HG03378 (cell line): Measurements from ENCODE around the gene KPNA1.
"Not testable (repeated sequence)": the region's sequence is repeated elsewhere in the genome, so short reads cannot be mapped to it uniquely, and the experiment has no call there.

ENCODE experiments used
- ATAC-seq: cut with Tn5 transposase; IDR thresholded peaks from one replicate; pipeline ENCODE4 v1.9.1; 2021; ENCODE audit warnings: mild to moderate bottlenecking, moderate library complexity; ENCODE audit not compliant: unreplicated experiment

Gene KPNA1

DNA sequence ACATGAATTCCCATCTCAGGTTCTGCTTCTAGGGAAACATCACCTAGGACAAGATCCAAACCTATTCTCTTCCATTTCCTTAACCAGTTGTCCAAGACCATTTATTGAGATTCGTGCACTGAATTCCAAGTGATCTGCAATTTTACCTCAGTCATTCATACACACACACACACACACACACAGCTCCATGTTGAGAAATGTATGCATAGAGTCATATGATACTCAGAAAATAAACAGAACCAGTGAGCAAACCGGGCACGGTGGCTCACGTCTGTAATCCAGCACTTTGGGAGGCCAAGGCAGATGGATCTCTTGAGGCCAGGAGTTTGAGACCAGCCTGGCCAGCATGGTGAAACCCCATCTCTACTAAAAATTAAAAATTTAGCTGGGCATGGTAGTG lies 6.1 kb upstream of the KPNA1 start:
- no peak for ATAC-seq

DNA sequence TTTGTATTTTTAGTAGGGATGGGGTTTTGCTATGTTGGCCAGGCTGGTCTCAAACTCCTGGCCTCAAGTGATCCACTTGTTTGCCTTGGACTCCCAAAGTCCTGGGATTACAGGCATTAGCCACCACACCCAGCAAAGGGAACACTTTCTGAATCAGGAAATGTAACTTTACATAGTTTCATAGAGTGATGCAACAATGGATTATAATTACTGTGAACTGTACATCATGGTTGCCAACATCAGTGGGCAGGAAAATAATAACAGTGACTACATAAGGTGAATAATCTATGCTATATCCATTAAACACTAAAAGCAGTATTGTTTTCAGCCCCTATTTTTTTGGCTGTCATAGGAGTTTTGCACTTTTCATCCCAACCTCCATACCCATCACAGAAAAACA lies 5.0 kb upstream of the KPNA1 start:
- no peak for ATAC-seq

DNA sequence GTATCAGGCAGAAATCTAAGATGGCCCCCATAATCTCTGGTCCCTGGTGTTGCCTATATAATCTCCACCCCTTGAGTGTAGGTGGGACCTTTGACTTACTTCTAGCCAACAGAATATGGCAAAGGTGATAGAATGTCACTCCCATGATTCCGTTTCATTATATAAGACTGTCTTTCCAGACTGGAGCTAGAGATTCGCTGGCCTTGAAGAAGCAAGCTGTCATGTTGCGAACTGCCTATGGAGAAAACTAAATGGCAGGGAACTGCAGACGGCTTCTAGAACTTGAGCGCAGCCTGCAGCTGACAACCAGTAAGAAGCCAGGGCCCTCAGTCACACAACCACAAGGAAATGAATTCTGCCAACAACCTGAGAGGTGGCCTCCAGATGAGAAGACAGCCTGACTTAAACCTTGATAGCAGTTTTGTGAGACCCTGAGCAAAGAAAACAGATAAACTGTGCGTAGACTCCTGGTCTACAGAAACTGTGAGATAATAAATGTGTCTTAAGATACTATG lies 2.2 kb upstream of the KPNA1 start:
- no peak for ATAC-seq

DNA sequence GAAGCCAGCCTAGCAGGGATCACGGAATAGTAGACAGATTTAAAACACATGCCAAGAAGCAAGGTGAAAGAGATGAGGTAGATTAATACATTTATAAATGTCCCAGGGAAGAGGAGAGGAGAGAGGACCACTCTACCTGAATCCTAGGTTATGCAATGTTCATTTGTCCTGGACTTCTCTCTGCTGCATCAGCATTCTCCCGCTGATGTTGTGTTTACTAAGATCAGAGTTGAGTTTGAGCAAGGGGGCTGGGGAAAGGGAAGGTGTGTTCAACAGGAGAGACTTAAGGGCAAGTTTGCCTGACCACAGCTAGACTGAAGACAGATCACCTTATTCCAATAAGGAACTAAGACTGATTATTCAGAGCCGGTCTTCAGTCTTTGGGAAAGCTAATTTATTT lies 1.1 kb upstream of the KPNA1 start:
- no peak for ATAC-seq

DNA sequence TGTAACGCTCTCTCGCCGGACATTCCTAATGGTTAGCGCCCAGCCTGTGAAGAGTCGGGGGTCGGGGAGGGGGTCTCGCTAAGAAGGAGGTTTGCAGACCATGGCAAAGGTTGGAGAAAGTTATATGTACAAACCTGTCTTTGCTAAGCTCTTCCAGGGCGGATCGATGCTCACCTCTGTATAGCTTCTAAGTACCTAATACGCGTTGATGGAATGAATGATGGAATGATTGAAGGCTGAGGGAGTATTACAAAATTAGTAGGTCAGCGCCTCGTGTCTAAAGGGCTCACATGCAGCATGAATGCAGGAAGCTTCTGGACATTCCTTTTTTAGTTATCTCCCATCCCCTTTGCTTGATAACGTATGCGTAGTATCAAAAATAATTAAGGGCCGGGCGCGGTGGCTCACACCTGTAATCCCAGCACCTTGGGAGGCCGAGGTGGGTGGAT lies 305 bp upstream of the KPNA1 start:
- ATAC-seq: no peak

DNA sequence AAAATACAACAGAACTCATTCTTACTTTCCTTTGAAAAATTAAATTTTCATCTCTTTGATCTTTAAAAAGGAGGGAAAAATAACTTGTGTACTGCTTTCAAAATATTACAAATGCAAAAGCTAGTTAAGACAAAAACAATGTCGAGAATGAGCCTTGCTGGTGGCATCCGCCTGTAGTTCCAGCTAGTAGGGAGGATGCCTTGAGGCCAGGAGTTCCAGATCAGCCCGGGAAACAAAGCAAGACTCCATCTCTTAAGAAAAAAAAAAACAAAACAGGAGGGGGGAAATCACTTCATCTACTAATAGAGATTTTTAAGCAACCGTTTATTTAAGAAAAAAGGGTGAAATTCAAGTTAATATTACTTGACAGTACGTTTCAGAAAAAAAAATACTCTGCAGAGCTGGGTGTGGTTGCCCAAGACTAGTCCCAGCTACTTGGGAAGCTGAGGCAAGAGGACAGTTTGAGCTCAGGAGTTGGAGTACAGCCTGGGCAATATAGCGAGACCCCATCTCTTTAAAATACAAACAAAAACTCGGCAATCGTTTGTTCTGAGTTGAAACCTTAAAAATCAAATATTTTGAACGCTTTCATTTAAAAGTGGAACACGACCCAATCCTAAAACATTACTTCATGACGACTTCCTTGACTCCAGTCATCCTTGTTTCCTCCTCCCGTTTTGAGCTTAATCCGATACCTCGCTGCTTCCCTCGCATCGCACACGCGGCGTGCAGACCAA lies 1.2 kb downstream of the KPNA1 start:
- no peak for ATAC-seq

DNA sequence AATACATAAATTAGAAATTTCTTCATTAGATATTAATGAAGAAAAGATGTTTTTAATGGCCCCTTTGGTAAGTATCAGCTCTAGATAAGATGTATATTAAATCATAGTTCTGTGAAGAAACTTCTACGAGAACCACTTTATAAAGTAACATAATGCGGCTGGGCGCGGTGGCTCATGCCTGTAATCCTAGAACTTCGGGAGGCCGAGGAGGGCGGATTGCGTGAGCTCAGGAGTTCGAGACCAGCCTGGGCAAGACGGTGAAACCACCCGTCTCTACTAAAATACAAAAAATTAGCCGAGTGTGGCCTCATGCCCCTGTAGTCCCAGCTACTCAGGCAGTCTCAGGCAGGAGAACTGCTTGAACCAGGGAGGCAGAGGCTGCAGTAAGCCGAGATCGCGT lies 2.5 kb downstream of the KPNA1 start:
- no peak for ATAC-seq

DNA sequence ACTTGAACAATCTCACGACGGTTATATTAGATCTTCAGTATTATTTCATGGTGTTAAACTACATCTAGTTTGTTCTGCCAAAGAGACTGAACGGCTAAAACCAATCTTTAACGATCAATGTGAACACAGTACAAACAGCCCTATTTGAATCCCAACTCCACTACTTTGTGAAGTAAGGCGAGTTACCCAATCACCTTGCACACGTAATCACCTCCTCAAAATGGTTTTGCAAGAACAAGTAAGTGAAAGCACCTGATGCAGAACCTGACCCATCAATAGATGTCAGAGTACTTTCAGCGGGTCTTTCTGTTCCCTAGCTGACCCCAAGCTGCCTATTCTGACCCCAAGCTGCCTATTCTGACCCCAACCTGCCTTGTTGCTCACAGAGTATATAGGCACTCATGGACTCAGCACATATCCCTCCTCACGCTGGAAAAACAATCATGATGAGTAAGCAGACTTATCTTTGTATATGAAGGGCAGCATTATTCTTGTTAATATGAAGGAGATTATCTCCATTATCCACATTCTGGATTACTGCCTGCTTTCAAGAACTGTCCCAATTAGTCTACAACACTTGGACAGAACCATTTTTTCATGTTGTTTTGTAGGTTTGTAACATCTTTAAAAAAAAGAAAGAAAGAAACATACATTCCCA lies 3.7 kb downstream of the KPNA1 start:
- no peak for ATAC-seq

DNA sequence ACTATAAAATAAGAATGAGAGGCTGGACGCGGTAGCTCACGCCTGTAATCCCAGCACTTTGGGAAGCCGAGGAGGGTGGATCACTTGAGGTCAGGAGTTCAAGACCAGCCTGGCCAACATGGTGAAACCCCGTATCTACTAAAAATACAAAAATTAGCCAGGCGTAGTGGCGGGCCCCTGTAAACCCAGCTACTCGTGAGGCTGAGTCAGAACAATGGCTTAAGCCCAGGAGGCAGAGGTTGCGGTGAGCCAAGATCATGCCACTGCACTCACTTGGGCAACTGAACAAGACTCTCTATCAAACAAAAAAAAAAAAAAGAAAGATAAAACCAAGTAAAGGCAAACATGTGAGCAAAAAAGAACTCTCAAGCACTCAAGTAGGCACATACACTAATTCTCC lies 5.8 kb downstream of the KPNA1 start:
- peak; percentile 57 for ATAC-seq

DNA sequence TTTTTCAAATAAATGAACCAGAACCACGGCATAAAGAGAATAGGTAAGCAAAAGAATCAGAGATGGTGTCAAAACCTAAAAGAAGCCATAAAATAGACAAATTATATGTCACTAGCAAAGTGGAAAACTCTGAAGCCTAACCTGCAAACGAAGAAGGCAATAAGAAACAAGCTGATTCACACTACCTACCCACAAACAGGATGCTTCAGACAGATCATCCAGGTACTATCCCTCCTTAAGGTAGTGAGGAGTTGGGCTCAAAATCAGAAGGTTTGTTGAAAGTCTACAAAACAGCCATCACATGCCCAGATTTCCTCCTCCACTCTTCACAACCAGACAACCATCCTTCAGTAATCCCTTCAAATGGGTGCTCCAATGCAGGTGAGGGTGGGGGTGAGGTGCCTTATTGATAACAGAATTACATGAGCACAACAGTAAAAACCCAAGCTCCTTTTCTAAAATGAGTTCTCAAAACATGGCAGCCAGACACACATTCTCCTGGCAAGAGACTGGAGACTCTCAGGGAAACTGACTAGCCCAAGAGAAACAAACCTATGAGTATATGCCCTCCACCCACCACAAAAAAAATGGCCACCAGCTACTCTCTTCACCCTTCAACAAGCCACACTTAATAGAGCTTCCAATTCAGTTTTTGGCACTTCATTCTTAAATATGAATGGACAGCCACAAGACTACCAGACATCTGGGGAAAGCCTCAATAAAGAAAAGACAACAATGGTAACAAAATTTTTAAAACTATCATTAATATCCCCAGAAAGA lies 6.4 kb downstream of the KPNA1 start:
- ATAC-seq: no peak

DNA sequence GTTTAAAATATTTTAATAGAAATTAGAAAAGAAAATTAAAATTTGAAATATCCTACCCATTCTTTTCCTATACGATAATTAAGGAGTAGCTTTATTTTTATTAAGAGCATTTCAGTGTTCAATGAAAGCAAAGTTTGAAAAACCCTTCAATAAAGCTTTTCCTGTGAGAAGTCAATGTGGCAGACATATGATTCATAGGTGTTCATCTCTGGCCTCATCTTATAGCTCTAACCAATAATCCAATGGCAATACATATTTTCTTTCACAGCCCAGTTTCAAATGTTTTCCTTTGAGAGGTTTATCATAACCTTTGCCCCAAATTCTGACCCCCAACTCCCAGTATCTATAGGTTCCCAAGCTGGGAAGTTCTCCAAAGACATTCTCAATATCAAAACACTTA lies 8.3 kb downstream of the KPNA1 start:
- ATAC-seq: no peak

DNA sequence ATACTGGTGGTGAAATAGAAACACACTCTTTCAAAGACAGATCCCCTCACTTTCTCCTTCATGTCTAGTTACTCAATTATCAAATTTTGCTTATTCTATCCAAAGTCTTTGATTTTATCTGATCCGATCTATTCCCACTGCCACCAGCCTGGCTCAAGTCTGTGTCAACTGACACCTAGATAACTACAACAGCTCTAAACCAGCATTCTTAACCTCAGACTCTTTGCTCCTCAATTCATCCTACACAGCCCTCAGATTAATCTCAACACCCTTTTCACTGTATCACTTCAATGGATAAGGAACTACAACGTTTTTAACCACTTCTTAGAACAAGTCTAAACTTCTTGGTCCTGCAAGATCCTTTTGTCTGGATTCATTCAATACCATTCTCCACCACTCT lies 9.1 kb downstream of the KPNA1 start:
- no peak for ATAC-seq

DNA sequence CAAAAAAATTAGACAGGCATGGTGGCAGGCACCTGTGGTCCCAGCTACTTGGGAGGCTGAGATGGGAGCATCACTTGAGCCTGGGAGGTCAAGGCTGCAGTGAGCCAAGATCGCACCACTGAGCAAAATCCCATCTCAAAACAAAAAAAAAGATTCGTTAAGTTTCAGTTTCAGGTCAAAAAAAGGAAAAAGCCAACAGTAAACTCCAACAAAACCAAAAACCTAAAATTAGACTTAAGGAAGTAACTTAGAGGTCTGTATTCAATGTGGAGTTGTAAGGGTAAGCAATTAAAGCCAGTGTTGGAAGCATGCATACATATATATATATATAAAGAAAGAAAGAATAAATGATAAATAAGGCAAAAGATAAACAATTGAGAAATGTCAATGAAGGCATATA lies 11.8 kb downstream of the KPNA1 start:
- ATAC-seq: no peak

DNA sequence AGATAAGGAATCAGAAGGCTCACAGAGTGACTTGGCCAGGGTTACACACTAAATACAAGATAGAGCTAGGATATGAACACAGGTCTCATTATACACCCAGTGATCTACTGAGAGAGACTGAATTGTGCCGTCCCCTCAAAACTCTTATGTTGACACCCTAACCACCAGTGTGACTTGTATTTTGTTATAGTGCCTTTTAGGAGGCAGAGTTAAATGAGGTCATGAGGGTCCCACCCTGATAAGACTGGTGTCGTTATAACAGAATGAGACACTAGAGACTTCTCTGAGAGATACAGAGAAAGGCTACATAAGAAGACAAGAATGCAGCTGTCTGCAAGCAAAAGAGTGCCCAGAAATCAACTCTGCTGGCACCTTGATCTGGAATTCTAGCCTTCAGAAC lies 12.6 kb downstream of the KPNA1 start:
- no peak for ATAC-seq

DNA sequence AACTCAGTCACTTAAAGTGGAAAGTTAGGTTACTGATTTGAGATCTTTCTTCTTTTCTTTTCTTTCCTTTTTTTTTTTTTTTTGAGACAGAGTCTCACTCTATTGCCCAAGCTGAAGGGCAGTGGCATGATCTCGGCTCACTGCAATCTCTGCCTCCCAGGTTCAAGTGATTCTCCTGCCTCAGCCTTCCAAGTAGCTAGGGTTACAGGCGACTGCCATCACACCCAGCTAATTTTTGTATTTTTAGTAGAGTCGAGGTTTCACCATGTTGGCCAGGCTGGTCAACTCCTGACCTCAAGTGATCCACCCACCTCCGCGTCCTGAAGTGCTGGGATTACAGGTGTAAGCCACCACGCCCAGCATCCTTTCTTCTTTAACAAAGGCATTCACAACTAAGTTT lies 13.8 kb downstream of the KPNA1 start:
- not testable (repeated sequence) for ATAC-seq

DNA sequence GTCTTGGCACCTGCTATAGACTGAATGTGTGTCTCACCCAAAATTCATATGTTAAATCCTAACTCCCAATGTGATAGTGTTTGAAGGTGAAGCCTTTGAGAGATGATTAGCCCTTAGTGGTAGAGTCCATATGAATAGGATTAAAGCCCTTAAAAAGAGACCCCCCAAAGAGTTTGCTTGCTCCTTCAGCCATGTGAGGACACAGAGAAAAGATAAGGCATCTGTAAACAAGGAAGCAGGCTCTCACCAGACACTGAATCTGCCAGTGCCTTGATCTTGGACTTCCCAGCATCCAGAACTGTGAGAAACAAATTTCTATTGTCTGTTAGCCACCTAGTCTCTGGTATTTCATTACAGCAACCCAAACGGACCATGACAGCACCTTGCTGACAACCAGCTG lies 16.6 kb downstream of the KPNA1 start:
- ATAC-seq: no peak

DNA sequence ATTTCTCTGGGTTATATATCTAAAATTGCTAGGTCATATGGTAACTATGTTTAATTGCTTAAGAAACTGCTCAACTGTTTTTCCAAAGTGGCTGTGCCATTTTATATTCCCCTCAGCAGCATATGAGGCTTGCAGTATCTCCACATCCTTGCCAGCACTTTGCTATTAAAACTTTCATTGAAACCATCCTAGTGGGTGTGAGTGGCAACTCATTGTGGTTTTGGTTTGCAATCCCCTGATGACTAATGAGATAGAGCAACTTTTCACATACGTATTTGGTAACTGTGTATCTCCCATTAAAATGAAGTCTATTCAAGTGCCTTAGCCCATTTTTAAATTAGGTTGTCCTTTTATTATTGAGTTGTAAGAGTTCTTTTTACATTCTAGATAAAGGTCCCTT lies 17.3 kb downstream of the KPNA1 start:
- peak; percentile 98 for ATAC-seq

DNA sequence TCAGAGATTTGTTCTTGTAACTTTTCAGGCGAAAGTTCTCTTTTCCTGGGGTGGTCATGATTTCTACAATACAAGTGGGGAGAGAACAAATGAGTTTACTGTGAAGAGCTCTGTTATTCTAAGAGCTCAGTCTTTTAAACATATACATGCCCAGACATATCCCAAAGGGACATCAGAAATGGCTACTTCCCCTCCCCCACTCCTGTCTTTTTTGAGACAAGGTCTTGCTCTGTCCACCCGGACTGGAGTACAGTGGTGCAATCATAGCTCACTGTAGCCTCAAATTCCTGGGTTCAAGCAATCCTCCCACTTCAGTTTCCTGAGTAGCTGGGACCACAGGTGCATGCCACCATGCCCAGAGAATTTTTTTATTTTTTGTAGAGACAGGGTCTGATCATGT lies 18.2 kb downstream of the KPNA1 start:
- no peak for ATAC-seq

DNA sequence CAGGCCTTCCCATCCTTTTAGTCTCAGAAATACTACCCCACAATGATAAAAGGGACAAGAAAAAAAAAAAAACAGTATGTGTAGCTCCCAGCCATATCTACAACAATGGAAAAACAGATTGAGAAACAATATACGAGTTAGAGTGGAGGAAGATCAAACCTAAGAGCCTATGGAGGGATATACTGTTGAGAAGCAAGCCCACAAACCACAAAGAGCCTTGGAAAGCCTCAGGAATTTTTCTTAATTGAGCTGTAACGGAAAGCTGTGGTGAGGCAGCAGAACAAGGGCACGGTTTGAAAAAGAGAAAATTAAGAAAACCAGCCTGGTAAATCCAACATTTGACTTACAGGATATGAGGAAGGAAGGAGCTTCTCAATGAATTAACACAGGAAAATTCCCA lies 21.4 kb downstream of the KPNA1 start:
- ATAC-seq: no peak

DNA sequence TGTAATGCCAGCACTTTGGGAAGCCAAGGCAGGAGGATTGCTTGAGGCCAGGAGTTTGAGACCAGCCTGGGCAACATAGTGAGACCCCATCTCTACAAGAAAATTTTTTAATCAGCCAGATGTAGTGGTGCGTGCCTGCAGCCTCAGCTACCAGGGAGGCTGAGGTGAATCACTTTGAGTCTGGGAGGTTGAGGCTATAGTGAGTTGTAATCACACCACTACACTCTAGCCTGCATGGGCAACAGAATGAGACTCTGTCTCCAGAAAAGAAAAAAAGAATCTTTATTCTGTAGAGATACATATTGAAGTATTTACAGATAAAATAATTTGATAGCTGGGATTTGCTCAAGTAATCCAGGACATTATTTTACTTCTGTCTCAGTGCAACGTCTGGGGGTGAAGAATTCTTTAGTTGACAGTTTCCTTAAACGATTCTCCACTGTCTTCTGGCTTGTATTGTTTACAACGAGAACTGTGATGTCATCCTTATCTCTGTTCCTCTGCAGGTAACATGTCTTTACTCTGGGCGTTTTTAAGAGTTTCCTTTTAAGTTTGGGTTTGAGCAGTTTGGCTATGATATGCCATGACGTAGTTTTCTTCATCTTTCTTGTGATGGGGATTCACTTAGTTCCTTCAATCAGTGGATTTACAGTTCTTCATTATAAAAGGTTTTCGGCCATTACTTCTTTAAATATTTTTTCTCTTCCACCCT lies 26.3 kb downstream of the KPNA1 start:
- ATAC-seq: no peak

DNA sequence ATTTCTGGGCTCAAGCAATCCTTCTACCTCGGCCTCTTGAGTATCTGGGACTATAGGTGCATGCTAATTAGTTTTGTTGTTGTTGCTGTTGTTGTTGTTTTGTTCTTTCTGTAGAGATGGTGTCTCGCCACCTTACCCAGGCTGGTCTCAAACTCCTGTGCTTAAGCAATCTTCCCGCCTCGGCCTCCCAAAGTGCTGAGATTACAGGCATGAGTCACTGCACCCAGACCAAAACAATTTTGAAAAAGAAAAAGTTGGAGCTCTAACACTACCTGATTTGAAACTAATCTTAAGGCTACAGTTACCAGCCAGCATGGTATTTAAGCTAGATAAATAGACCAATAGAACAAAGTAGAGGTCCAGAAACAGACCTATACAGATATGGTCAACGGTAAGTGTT lies 29.8 kb downstream of the KPNA1 start:
- no peak for ATAC-seq
